HG03039 (cell line): ENCODE measurements around the gene EED.
A peak's percentile ranks its signal among the peaks of the same experiment; 100 is the strongest.

Source experiments
- ATAC-seq: cut with Tn5 transposase; IDR thresholded peaks from one replicate; pipeline ENCODE4 v1.9.1; 2021; ENCODE audit warnings: mild to moderate bottlenecking, moderate library complexity; ENCODE audit not compliant: unreplicated experiment

EED gene

GRCh38 chr11:86246293-86246675 is 1.7 kb downstream of the EED start:
- ATAC-seq: no peak

GRCh38 chr11:86247608-86248007 is 3.1 kb downstream of the EED start:
- no peak for ATAC-seq

- ATAC-seq: no peak
Measured at GRCh38 chr11:86248609-86249008, 4.1 kb downstream of the EED start.

DNA sequence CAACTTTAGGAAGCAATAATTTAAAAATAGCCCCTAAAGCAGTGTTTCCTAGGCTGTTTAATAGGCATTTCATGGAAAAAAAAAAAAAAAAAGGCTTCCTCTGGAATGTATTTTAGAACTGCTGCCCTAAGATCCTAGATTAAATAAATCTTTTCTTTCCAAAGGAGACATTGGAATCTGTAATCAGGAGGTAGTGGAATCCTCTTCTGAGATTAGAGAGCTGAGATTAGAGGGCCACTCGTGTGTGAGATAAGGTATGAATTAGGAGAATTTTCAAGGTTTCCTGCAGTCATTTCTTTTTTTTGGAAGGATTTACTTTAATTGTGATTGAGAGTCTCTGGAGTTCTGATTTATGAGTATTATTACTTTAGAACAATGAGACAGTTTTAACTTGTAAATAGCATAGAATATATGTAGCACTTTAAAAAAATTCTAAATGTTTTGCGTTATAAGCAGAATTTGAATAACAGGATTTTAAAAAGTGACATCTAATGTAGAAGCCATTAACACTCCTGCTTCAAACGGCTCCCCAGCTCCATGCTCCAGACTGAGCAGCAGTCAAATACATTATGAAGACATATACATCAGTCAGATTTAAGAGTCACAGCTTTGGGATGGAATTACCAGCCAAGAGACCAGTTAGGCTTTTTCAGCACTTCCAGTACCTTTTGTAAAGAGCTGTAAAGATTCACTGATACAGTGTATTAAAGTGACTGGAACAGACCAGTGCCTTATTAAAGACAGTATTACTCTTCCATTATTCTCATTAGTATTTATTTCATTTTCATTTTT is 5.0 kb downstream of the EED start:
- ATAC-seq: no peak

DNA sequence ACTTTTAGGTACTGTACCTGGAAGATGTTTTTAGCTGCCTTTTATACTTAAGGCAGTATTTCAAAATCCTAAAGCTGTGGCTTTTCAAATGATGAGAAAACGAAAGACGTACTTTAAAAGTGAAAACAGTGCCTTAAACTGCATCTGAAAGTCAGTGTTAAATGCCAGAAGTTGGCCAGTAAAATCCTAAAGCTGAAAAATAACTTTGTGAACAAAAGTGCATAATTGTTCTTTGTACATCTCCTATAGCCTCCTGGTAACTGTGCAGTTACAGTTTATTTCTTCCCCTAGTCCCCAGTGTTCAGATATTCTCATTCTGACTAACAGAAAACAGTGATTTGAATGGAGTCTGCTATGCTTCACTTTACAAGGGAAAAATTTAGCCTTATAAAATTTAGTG is 6.8 kb downstream of the EED start:
- no peak for ATAC-seq

DNA sequence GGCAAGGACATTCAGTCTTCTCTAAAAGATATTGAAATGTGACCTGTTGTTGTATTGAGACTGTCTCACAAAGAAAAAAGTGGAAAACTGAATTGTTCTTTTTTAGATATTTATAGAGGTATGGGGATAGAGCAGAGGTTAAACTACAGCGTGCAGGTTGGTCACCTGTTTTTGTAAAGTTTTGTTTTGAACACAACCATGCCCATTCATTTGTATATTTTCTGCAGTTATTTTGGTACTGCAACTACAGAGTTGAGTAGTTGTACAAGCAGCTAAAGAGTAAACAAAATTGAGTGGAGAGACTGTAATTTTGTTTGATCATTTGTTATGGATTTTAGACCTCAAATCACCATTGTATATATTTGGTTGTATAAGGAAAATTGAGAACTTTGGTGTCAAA is 11.3 kb downstream of the EED start:
- peak; percentile 93 for ATAC-seq

GRCh38 chr11:86256608-86257007 is 12.1 kb downstream of the EED start:
- ATAC-seq: no peak

- no peak for ATAC-seq
Measured at GRCh38 chr11:86257446-86257845, 12.9 kb downstream of the EED start.

DNA sequence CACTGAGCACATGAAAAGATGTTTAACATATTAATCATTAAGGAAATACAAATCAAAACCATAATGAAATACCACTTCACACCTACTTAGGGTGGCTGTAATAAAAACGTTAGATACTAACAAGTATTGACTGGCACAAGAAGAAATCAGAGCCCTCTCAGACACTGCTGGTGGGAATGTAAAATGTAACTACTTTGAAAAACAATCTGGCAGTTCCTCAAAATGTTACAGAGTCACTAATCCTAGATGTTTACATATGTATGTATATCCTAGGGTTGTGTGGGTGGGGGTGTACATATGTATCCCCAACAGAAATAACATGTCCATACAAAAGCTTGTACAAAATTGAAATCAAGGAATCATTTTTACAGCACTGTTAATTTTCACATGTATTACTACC is 15.2 kb downstream of the EED start:
- ATAC-seq: no peak

- no peak for ATAC-seq
Measured at GRCh38 chr11:86261328-86261727, 16.8 kb downstream of the EED start.

DNA sequence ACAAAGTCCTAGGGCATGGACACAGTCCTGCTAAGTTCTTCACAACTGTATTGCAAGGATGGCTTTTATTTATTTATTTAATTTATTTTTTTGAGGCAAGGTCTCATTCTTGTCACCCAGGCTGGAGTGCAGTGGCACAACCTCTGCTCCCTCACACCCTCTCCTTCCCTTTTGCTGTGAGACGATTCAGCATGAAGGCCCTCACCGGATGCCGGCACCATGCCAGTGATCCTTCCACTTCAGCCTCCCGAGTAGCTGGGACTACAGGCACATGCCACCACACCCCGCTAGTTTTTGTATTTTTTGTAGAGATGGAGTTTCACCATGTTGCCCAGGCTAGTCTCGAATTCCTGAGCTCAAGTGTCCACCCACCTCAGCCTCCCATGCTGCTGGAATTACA is 17.8 kb downstream of the EED start:
- no peak for ATAC-seq

DNA sequence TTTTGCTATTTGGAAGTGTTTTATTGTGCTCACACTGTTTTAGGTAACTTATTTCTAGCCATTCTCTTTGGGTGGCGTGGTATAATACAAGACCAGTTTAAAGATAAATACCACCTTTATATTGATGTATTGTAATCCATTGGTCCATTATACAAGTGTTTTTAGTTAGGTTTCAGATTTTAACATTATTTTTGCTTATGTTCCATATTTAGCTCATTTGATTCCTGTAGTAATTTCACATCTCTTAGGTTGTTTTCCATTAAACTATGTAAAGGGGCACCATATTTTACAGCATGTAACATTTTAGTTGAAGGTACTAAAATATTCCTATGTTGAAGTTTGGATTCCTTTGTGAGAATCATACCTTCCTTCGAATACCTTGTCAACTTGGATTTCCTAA is 20.1 kb downstream of the EED start:
- ATAC-seq: no peak

DNA sequence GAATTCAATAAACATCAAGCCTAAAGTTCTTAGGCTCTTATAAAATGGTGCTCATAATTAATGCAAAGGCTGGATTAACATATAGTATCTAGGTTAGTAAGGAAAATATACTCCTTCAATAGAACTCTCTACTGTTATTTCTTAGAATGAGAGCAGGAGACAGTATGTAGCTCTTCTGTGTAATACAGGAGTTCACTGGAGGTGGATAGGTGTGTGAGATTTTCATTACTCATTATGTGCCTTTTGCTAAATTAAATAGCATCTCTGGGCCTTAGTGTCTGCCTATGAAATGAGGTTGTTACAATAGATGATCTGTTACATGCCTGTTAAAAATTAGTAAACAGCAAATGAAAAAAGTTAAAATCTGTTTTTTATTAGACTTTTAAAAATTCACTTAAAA is 20.6 kb downstream of the EED start:
- ATAC-seq: no peak

DNA sequence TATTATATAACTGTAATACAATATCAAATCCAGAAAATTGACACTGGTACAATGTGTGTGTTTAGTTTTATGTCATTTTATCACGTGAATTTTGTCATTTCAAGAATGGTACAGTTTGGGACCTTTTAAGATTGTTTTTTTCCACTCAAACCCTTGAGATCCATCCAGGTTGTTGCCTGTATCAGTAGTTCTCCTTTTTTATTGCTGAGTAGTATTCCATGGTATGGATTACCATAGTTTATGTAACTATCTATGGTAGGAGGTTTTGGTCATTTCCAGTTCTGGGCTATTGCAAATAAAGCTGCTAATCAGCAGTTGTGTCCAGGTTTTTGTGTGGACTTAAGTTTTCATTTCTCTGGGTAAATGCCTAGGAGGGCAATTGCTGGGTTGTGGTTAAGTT is 25.1 kb downstream of the EED start:
- ATAC-seq: no peak

GRCh38 chr11:86274503-86274902 is 29.9 kb downstream of the EED start:
- no peak for ATAC-seq

DNA sequence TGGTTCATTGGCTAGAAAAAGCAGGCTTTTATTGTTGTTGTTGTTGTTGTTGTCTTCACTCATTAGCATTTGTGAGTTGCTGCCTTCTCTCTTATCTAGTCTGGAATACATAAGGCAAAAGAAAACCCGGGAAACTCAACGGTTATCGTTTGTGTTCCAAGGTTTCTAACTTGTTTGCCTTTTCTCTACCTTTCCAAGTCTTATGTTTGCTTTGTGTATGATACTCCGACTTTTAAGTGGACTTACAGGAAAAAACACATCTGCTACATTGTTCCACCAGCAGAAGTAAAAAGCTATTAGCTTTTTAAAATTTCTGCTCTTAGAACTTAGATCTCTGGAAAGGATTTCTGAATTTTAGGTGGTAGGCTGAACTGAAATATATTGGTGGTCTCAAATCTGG is 30.4 kb downstream of the EED start:
- ATAC-seq: no peak

DNA sequence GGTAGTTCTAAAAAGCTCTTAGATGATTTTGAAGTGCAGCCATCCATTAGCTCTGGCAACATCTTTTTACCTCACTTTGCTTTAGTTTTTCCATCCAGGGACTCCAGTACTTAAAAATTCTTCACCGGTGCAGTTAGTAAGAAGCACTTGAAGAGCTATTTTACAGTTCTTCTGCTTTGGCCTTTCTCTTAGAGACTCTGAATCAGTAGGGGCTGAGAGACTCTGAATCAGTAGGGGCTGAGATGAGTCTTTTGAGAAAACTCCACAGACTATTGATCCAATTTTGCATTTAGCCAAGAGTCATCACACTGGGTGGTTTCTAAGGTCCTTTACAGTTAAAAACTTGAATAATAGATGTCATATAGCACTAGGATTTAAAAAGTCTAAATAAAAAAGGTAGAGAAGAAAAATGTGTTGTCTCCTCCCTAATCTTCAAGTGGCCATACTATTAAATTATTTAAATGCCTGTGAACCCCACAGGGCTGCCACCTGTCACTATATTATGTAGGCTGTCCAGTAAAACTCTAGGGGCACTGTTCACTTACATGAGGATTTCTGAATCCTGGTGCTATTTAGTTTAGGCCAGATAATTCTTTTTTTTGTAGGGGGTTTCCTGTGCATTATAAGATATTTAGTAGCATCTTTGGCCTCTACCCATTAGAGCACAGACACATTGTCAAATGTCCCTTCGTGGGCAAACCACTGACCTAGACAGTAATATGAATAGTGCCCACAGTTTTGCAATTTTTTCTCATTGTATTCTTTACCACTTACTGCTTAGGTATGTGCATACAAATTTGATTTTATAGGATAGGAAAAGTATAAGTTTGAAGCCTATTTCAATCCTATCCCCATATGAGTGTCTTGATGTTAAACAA is 31.2 kb downstream of the EED start:
- ATAC-seq: no peak

DNA sequence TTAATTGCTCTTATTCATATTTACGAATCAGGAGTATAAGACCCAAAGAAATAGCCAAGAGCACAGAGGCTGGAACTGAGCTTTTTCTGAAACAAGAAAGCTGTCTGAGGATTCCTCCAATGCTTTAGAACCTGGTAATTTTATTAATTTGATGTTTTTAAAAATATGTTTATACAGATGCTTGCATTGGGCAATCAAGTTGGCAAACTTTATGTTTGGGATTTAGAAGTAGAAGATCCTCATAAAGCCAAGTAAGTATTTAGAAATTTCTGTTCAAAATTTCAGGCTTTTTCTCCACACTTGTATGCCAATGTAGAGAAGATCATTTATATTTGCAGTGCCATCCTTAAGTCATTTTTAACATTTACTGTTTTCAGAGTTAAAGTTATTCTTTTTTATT is 33.2 kb downstream of the EED start:
- no peak for ATAC-seq

DNA sequence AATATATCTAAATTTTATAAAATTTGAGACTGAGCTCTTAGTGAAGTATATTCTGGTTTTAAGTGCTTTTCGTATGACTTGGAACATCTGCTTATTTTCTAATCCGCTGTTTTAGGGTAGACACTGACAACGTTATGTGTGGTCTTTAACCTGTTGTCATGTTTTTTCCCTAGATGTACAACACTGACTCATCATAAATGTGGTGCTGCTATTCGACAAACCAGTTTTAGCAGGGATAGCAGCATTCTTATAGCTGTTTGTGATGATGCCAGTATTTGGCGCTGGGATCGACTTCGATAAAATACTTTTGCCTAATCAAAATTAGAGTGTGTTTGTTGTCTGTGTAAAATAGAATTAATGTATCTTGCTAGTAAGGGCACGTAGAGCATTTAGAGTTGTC is 33.7 kb downstream of the EED start:
- no peak for ATAC-seq

GRCh38 chr11:86279747-86280146 is 35.2 kb downstream of the EED start:
- ATAC-seq: no peak

- no peak for ATAC-seq
Measured at GRCh38 chr11:86287468-86287796, 42.9 kb downstream of the EED start.

GRCh38 chr11:86288776-86289507 is 44.4 kb downstream of the EED start:
- ATAC-seq: no peak
